HFFc6 (cell line): ENCODE data around the gene PITHD1. TPM values are rescaled to one million over a fixed set of nuclear protein-coding genes. Genes with fewer than 3 reads are reported as not detected.
A peak's percentile ranks its signal among the peaks of the same experiment; 100 is the strongest.
"Not testable (repeated sequence)": the region's sequence is repeated elsewhere in the genome, so short reads cannot be mapped to it uniquely, and the experiment has no call there.

Experiments used
- DNase-seq: peaks from one replicate; pipeline ENCODE4 v3.0.0-alpha.2; 2018
- H3K27ac Mint-ChIP-seq: 2 replicates; pipeline ENCODE4 v1.8.0; 2020; ENCODE audit warnings: mild to moderate bottlenecking, mixed read lengths
- H3K27me3 Mint-ChIP-seq: 2 replicates; pipeline ENCODE4 v1.8.0; 2021; ENCODE audit warnings: mild to moderate bottlenecking, moderate library complexity, mixed read lengths; ENCODE audit not compliant: insufficient read depth
- H3K36me3 Mint-ChIP-seq: 2 replicates; pipeline ENCODE4 v1.8.0; 2021; ENCODE audit warnings: low read depth, mixed read lengths
- H3K4me1 Mint-ChIP-seq: 2 replicates; pipeline ENCODE4 v1.8.0; 2020; ENCODE audit warnings: low read depth, mixed read lengths
- H3K4me3 Mint-ChIP-seq: 2 replicates; pipeline ENCODE4 v1.8.0; 2020; ENCODE audit warnings: mild to moderate bottlenecking, moderate library complexity, mixed read lengths
- H3K9me3 Mint-ChIP-seq: 2 replicates; pipeline ENCODE4 v1.8.0; 2020; ENCODE audit warnings: mild to moderate bottlenecking, mixed read lengths
- total RNA-seq, 6 experiments: library from RNA; stranded (reverse); fragmentation: NEBNext Ultra II Directional; extraction: Animal tissue kit (Norgen Biotek cat#: 25700); gene quantifications; 2 replicates in 1 of 6; 3 replicates in 5 of 6; pipeline ENCODE4 v1.2.3, GENCODE V29; 2021
- TF ChIP-seq, protein P1 (sequence below): fragments of 200-600 bp; sonication (generic); IDR thresholded peaks from 2 replicates; pipeline ENCODE4 v1.5.0; 2021; ENCODE audit warnings: antibody characterized with exemption, mild to moderate bottlenecking

Gene PITHD1
- total RNA-seq, 6 experiments from 2014 or later: 41.8 to 45.7 (median 44.8) TPM

DNA sequence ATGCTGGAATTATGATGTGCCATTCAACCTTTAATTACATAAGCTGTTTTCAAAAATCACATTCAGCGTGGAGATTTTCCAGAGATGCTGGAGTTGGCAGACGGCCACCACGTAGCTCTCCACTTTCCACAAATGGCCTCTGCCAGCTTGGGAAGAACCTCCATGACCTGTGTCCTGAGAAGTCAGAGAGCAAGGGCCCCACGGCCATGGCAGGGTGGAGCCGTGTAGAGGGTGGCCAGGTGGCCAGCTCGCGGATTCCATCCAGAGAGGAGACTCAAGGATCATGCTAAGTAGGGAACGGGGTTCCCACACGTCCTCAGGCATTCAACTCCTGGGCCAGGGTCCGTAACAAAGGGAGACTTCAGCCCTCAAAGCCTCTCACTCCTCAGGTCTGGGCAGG lies 23.7 kb downstream of the PITHD1 start:
- Mint-ChIP-seq H3K27ac (no peak overlapping the region), H3K4me1 (peaks cover 17% of the 10 kb centered on the region)
- DNase-seq: no peak

DNA sequence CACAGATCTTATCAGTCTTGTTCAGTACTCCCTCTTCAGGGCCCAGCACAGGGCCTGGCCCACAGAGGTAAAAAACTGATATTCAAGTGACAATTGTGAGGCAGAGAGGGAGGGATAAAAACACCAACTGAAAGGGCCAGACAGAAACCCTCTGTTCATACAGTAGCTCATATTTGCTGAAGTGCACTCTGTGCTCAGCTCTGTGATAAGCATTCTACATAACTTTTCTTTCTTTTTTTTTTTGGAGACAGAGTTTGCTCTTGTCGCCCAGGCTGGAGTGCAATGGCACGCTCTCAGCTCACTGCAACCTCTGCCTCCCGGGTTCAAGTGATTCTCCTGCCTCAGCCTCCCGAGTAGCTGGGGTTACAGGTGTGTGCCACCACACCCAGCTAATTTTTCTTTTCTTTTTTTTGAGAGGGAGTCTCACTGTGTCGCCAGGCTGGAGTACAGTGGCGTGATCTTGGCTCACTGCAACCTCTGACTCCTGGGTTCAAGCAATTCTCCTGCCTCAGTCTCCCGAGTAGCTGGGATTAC lies 24.7 kb downstream of the PITHD1 start:
- DNase-seq, H3K27ac Mint-ChIP-seq, H3K36me3 Mint-ChIP-seq, H3K27me3 Mint-ChIP-seq, H3K9me3 Mint-ChIP-seq, H3K4me3 Mint-ChIP-seq: not testable (repeated sequence)
- peaks cover 23% of the 10 kb centered on the region for H3K4me1 Mint-ChIP-seq

More for the DNA sequence above, 23.7 kb downstream of the PITHD1 start:
- Mint-ChIP-seq H3K9me3 (no peaks in the 10 kb centered on the region), H3K4me3 (peak overlapping the region; percentile 32; the same call in 1 of the 2 replicates), H3K36me3 (no peaks in the 10 kb centered on the region; the same call in 1 of the 2 replicates), H3K27me3 (peaks cover 4% of the 10 kb centered on the region)
- TF ChIP-seq, protein P1, sequence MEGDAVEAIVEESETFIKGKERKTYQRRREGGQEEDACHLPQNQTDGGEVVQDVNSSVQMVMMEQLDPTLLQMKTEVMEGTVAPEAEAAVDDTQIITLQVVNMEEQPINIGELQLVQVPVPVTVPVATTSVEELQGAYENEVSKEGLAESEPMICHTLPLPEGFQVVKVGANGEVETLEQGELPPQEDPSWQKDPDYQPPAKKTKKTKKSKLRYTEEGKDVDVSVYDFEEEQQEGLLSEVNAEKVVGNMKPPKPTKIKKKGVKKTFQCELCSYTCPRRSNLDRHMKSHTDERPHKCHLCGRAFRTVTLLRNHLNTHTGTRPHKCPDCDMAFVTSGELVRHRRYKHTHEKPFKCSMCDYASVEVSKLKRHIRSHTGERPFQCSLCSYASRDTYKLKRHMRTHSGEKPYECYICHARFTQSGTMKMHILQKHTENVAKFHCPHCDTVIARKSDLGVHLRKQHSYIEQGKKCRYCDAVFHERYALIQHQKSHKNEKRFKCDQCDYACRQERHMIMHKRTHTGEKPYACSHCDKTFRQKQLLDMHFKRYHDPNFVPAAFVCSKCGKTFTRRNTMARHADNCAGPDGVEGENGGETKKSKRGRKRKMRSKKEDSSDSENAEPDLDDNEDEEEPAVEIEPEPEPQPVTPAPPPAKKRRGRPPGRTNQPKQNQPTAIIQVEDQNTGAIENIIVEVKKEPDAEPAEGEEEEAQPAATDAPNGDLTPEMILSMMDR: no peak

DNA sequence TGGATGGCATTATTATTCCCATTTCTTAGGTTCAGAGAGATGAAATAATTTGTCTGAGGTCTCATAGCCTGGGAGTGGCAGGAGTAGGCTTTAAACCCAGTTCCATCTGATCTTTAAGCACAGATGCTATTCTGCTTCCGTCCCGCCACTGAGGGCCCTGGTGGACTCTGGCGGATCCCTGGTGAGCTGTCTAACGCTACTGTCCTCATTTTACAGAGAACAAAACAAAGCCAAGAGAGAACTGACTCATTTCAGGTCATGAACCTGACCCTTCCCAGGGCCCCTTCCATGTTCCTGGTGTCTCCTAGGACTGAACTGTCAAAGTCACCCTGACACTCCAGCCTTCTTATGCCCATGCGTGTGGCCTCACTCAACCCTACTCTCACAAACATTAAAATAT lies 25.5 kb downstream of the PITHD1 start:
- no peak for DNase-seq
- H3K27ac Mint-ChIP-seq: no peak overlapping the region
- TF ChIP-seq, protein P1: no peak
- peaks cover 23% of the 10 kb centered on the region for H3K4me1 Mint-ChIP-seq
- H3K4me3 Mint-ChIP-seq: no peak overlapping the region
- no peaks in the 10 kb centered on the region for H3K36me3 Mint-ChIP-seq
- H3K27me3 Mint-ChIP-seq: peaks cover 4% of the 10 kb centered on the region
- H3K9me3 Mint-ChIP-seq: no peaks in the 10 kb centered on the region

DNA sequence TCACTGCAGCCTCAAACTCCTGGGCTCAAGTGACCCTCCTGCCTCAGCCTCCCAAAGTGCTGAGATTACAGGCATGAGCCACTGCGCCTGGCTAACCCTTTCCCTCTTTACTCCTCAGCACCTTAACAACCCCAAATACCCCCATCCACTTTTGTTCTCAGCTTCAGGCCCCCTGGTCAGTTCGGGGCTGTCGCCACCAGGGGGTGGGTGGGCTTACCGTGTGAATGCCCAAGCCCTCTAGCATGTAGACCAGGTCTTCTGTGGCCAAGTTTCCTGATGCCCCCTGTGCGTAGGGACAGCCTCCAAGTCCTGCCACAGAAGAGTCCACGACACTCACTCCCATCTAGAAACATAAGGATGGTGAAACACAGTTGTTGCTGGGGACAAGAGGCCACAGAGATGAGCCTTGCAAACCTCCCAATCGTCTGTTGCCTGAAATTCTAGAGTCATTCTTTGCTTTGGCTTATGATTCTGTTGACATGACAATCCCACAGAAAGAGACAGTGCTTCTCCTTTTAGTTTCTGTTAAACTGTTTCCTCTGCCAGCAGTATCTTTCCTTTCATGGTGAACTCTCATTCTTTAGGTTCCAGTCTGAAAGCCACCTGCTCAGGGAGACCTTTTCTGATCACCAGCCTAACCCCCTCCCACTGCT lies 26.1 kb downstream of the PITHD1 start:
- H3K9me3 Mint-ChIP-seq: no peaks in the 10 kb centered on the region
- peaks cover 4% of the 10 kb centered on the region for H3K27me3 Mint-ChIP-seq
- TF ChIP-seq, protein P1: peak; percentile 63
- H3K4me1 Mint-ChIP-seq: peaks cover 19% of the 10 kb centered on the region
- H3K4me3 Mint-ChIP-seq: no peak overlapping the region
- H3K27ac Mint-ChIP-seq: no peak overlapping the region
- DNase-seq: no peak
- H3K36me3 Mint-ChIP-seq: no peaks in the 10 kb centered on the region

- no peak overlapping the region for H3K4me3 Mint-ChIP-seq
- DNase-seq: no peak
- no peaks in the 10 kb centered on the region for H3K9me3 Mint-ChIP-seq
- H3K27ac Mint-ChIP-seq: no peak overlapping the region
- TF ChIP-seq, protein P1: no peak
- peaks cover 4% of the 10 kb centered on the region for H3K27me3 Mint-ChIP-seq
- H3K4me1 Mint-ChIP-seq: peaks cover 12% of the 10 kb centered on the region
- no peaks in the 10 kb centered on the region for H3K36me3 Mint-ChIP-seq
Observed at GRCh38 chr1:23805025-23805424, 26.8 kb downstream of the PITHD1 start.

- Mint-ChIP-seq H3K27ac (no peak overlapping the region), H3K27me3 (peaks cover 1% of the 10 kb centered on the region), H3K9me3 (no peaks in the 10 kb centered on the region), H3K36me3 (no peaks in the 10 kb centered on the region), H3K4me3 (no peak overlapping the region), H3K4me1 (peaks cover 15% of the 10 kb centered on the region)
- DNase-seq: no peak
- TF ChIP-seq, protein P1: no peak
Observed at GRCh38 chr1:23806280-23806679, 28.1 kb downstream of the PITHD1 start.
